OCI-LY7 (cell line): Measurements from ENCODE around the gene RAB31.

Experiments
- CTCF ChIP-seq: fragments of 200-600 bp; sonication (generic); conservative IDR thresholded peaks from 2 replicates; pipeline ENCODE4 v1.5.1; 2014; ENCODE audit warnings: mild to moderate bottlenecking, antibody characterized with exemption, low read length, moderate library complexity, mixed read lengths
- EZH2phosphoT487 ChIP-seq: fragments of 200-600 bp; sonication (generic); IDR thresholded peaks from 2 replicates; pipeline ENCODE4 v1.6.1; 2018; ENCODE audit warnings: low read depth, borderline replicate concordance, mild to moderate bottlenecking, mixed run types, antibody characterized with exemption, low read length, moderate library complexity, mixed read lengths

- TF ChIP-seq CTCF: no peak
- no peak for TF ChIP-seq EZH2phosphoT487
These were observed 19.9 kb upstream of the RAB31 start for GRCh38 chr18:9688036-9688741.
